H1 (cell line): ENCODE measurements around the gene THADA. TPM values are rescaled to one million over a fixed set of nuclear protein-coding genes. Genes with fewer than 3 reads are reported as not detected.

Experiments
- CTCF ChIA-PET: fragments of 300-600 bp; sonication (Branson Sonifier 250); formaldehyde crosslinking; loops from one replicate; lab custom pipeline; 2021; ENCODE audit not compliant: partially characterized antibody; lab: Charles Lee
- POLR2A ChIA-PET: fragments of 300-600 bp; sonication (Branson Sonifier 250); formaldehyde crosslinking; loops from one replicate; lab custom pipeline; 2021; ENCODE audit warnings: inconsistent platforms; ENCODE audit not compliant: partially characterized antibody; lab: Charles Lee
- DNase-seq, 2 experiments: peaks; one replicate each; pipeline versions ENCODE4 v3.0.0 to v3.0.0-alpha.2; 2010 to 2022; ENCODE audit warnings: low spot score in 2 of 2, low read depth in 1 of 2, mixed read lengths in 1 of 2
- FAIRE-seq: peaks from 2 replicates; lab custom pipeline; 2011; peaks lifted over from hg19 to GRCh38; lab: Jason Lieb, UNC
- H2AFZ ChIP-seq: 2 replicates; pipeline ENCODE4 v1.8.1; 2012; ENCODE audit warnings: low read length, inconsistent platforms
- H2AK5ac ChIP-seq: 2 replicates; pipeline ENCODE4 v1.6.1; 2013; ENCODE audit warnings: low read depth, low read length
- H2BK120ac ChIP-seq: replicated peaks from 2 replicates; pipeline ENCODE3; 2013; ENCODE audit warnings: low read depth, low read length, inconsistent platforms
- H2BK12ac ChIP-seq: 2 replicates; pipeline ENCODE4 v1.6.1; 2013; ENCODE audit warnings: low read depth, low read length
- H2BK15ac ChIP-seq: 2 replicates; pipeline ENCODE4 v1.6.1; 2013; ENCODE audit warnings: low read length
- H2BK20ac ChIP-seq: 2 replicates; pipeline ENCODE4 v1.6.1; 2013; ENCODE audit warnings: low read length
- H2BK5ac ChIP-seq: 2 replicates; pipeline ENCODE4 v1.6.1; 2013; ENCODE audit warnings: low read depth, low read length
- H3K14ac ChIP-seq: 2 replicates; pipeline ENCODE4 v1.6.1; 2013; ENCODE audit warnings: inconsistent platforms; ENCODE audit not compliant: insufficient read length
- H3K18ac ChIP-seq: 2 replicates; pipeline ENCODE4 v1.6.1; 2013; ENCODE audit warnings: low read length; ENCODE audit errors: extremely low read depth
- H3K23ac ChIP-seq: 2 replicates; pipeline ENCODE4 v1.6.1; 2013; ENCODE audit warnings: inconsistent platforms; ENCODE audit not compliant: insufficient read length
- H3K23me2 ChIP-seq: 2 replicates; pipeline ENCODE4 v1.6.1; 2013; ENCODE audit warnings: low read depth, low read length
- H3K27ac ChIP-seq: 2 replicates; pipeline ENCODE4 v1.6.1; 2011; ENCODE audit warnings: low read depth, low read length, inconsistent platforms
- H3K27me3 ChIP-seq, 4 experiments: replicated peaks in 1 of 4; 1 replicate in 1 of 4; 2 replicates in 3 of 4; pipeline versions ENCODE4 v1.6.1 to v1.8.1; 2011 to 2013; ENCODE audit warnings: low read length in 3 of 4, mild to moderate bottlenecking in 3 of 4, inconsistent platforms in 2 of 4, mixed read lengths in 2 of 4, moderate library complexity in 1 of 4; ENCODE audit not compliant: control insufficient read depth in 3 of 4, insufficient read depth in 3 of 4; ENCODE audit errors: extremely low read depth in 1 of 4
- H3K36me3 ChIP-seq, 4 experiments: 2 replicates each; pipeline versions ENCODE4 v1.6.1 to v1.8.1; 2011 to 2013; ENCODE audit warnings: mild to moderate bottlenecking in 4 of 4, low read length in 3 of 4, moderate library complexity in 2 of 4, control low read depth in 1 of 4, inconsistent platforms in 1 of 4; ENCODE audit not compliant: insufficient read depth in 4 of 4, control insufficient read depth in 2 of 4
- H3K4ac ChIP-seq: replicated peaks from 2 replicates; pipeline ENCODE3; 2013; ENCODE audit warnings: low read length, low read depth, mixed read lengths, inconsistent platforms; ENCODE audit not compliant: insufficient read length
- H3K4me1 ChIP-seq, 4 experiments: replicated peaks in 1 of 4; 1 replicate in 1 of 4; 2 replicates in 3 of 4; pipeline versions ENCODE4 v1.6.1 to v1.8.1; 2011 to 2013; ENCODE audit warnings: low read length in 3 of 4, inconsistent platforms in 2 of 4, mixed read lengths in 1 of 4; ENCODE audit not compliant: insufficient read depth in 4 of 4, control insufficient read depth in 3 of 4
- H3K4me2 ChIP-seq, 2 experiments: 2 replicates each; pipeline versions ENCODE4 v1.6.1 to v1.8.1; 2011 to 2013; ENCODE audit warnings: low read depth in 2 of 2, low read length in 2 of 2, control low read depth in 1 of 2, inconsistent platforms in 1 of 2, mild to moderate bottlenecking in 1 of 2; ENCODE audit not compliant: insufficient read depth in 1 of 2
- H3K4me3 ChIP-seq, 4 experiments: fragments of 200-600, 300-600 bp in 1 of 4; sonication (generic), shearing (Covaris generic), sonication (Bioruptor Twin) in 1 of 4; 2 replicates each; pipeline versions ENCODE4 v1.5.1 to v1.8.1; 2011 to 2016; ENCODE audit warnings: low read length in 4 of 4, low read depth in 3 of 4, control low read depth in 2 of 4, inconsistent platforms in 2 of 4, mild to moderate bottlenecking in 2 of 4, mixed read lengths in 1 of 4, moderate library complexity in 1 of 4; ENCODE audit not compliant: insufficient read depth in 2 of 4; ENCODE audit errors: extremely low read depth in 1 of 4
- H3K56ac ChIP-seq: replicated peaks from 2 replicates; pipeline ENCODE3; 2013; ENCODE audit warnings: low read depth, mild to moderate bottlenecking, mixed read lengths, low read length, inconsistent platforms; ENCODE audit not compliant: insufficient read length
- H3K79me1 ChIP-seq: 2 replicates; pipeline ENCODE4 v1.6.1; 2013; ENCODE audit warnings: low read depth, low read length, control low read depth
- H3K79me2 ChIP-seq, 2 experiments: 2 replicates each; pipeline versions ENCODE4 v1.6.1 to v1.8.1; 2012 to 2013; ENCODE audit warnings: low read length in 2 of 2, mild to moderate bottlenecking in 2 of 2, inconsistent platforms in 1 of 2; ENCODE audit not compliant: insufficient read depth in 2 of 2, control insufficient read depth in 1 of 2
- H3K9ac ChIP-seq, 4 experiments: replicated peaks in 1 of 4; 1 replicate in 1 of 4; 2 replicates in 3 of 4; pipeline versions ENCODE4 v1.6.1 to v1.8.1; 2011 to 2013; ENCODE audit warnings: low read depth in 3 of 4, low read length in 3 of 4, control low read depth in 2 of 4, mild to moderate bottlenecking in 2 of 4, moderate library complexity in 2 of 4, inconsistent platforms in 1 of 4; ENCODE audit errors: extremely low read depth in 1 of 4
- H3K9me3 ChIP-seq, 2 experiments: 2 replicates each; pipeline versions ENCODE4 v1.6.1 to v1.8.1; 2012 to 2013; ENCODE audit warnings: mild to moderate bottlenecking in 2 of 2, moderate library complexity in 2 of 2, control low read depth in 1 of 2, inconsistent platforms in 1 of 2, low read depth in 1 of 2, low read length in 1 of 2, mixed read lengths in 1 of 2; ENCODE audit not compliant: insufficient read depth in 2 of 2
- H4K20me1 ChIP-seq, 2 experiments: replicated peaks in 1 of 2; 2 replicates each; pipeline versions ENCODE3 to v1.8.1; 2011 to 2013; ENCODE audit warnings: inconsistent platforms in 2 of 2, low read length in 2 of 2, mild to moderate bottlenecking in 1 of 2; ENCODE audit not compliant: insufficient read depth in 2 of 2, control insufficient read depth in 1 of 2
- H4K5ac ChIP-seq: 2 replicates; pipeline ENCODE4 v1.6.1; 2013; ENCODE audit warnings: low read length, low read depth, mixed read lengths, inconsistent platforms; ENCODE audit not compliant: insufficient read length
- H4K8ac ChIP-seq: 2 replicates; pipeline ENCODE4 v1.8.0; 2013; ENCODE audit warnings: mild to moderate bottlenecking, moderate library complexity, low read length, inconsistent platforms; ENCODE audit not compliant: insufficient read depth; ENCODE audit errors: extremely low read depth
- H4K91ac ChIP-seq: replicated peaks from 2 replicates; pipeline ENCODE3; 2013; ENCODE audit warnings: low read length, mixed read lengths, inconsistent platforms; ENCODE audit not compliant: insufficient read length
- CHD1 ChIP-seq: IDR thresholded peaks from 2 replicates; pipeline ENCODE4 v1.6.1; 2012; ENCODE audit warnings: low read depth, low read length, improper control_type of control experiment
- EZH2 ChIP-seq: fragments of 200-600 bp; sonication (generic); IDR thresholded peaks from 2 replicates; pipeline ENCODE4 v1.7.1; 2012; ENCODE audit warnings: low read depth, mild to moderate bottlenecking, moderate library complexity, low read length, inconsistent platforms; ENCODE audit not compliant: severe bottlenecking
- KDM5A ChIP-seq: fragments of 200-600 bp; IDR thresholded peaks from 2 replicates; pipeline ENCODE4 v1.7.1; 2012; ENCODE audit warnings: mild to moderate bottlenecking, low read length, inconsistent platforms, mixed read lengths
- POLR2A ChIP-seq, 2 experiments: IDR thresholded peaks; 1 replicate in 1 of 2; 2 replicates in 1 of 2; pipeline ENCODE4 v1.6.1; 2011; ENCODE audit warnings: low read depth in 2 of 2, low read length in 2 of 2, mild to moderate bottlenecking in 2 of 2; ENCODE audit errors: control extremely low read depth in 1 of 2
- SP2 ChIP-seq: IDR thresholded peaks from 2 replicates; pipeline ENCODE4 v1.6.1; 2012; ENCODE audit warnings: mild to moderate bottlenecking, low read length, inconsistent platforms
- WGBS, 2 experiments: shearing (Covaris generic) in 1 of 2; methylation state at CpG; one replicate each; pipeline versions ENCODE4 v1.1.6 to v1.1.7; 2013 to 2015; ENCODE audit warnings: low lambda C conversion rate in 2 of 2, mixed read lengths in 2 of 2, inconsistent platforms in 1 of 2, low coverage in 1 of 2, missing lambda C conversion rate in 1 of 2; ENCODE audit not compliant: insufficient replicate concordance in 2 of 2, insufficient coverage in 1 of 2, insufficient read length in 1 of 2; ENCODE audit errors: extremely low coverage in 1 of 2, missing lambda C conversion rate in 1 of 2; 5-methylcytosine and 5-hydroxymethylcytosine counted together
- polyA plus RNA-seq, 7 experiments: library from polyadenylated mRNA; depleted of rRNA in 3 of 7; stranded (reverse) in 5 of 7; unstranded in 2 of 7; fragments of >200 nt in 5 of 7; fragments of 200-250 nt in 2 of 7; gene quantifications; 1 replicate in 5 of 7; 2 replicates in 1 of 7; 4 replicates in 1 of 7; pipeline versions ENCODE4 v1.2.1 to v1.2.3, GENCODE V29; 2011 to 2013; ENCODE audit warnings: missing spikeins in 2 of 7, mixed read lengths in 2 of 7
- total RNA-seq: library from RNA; stranded (reverse); fragmentation: NEBNext Ultra II Directional; extraction: Animal tissue kit (Norgen Biotek cat#: 25700); gene quantifications from 2 replicates; pipeline ENCODE4 v1.2.1, GENCODE V29; 2021

The THADA gene
- total and polyA plus RNA-seq, 2 of the 8 experiments (the other 6 are each of a cell fraction or from before 2014, with no cell fraction given), result 22.4 to 26.8 TPM

GRCh38 chr2:43312755-43313641 lies 282.8 kb downstream of the THADA start:
- Histone ChIP-seq H3K23me2 (no peaks in the 10 kb centered on the region), H3K9ac (no peak overlapping the region), H3K23ac (no peak overlapping the region), H2BK12ac (no peak overlapping the region), H4K8ac (no peak overlapping the region), H3K27ac (no peak overlapping the region), H3K9me3 (no peaks in the 10 kb centered on the region), H3K4me2 (no peak overlapping the region)
- POLR2A ChIA-PET, result interaction anchor here (0.6 kb wide), 1 partner anchor 58 kb away, joined by 3 read pairs; no protein-coding TSS in a partner anchor
- CTCF ChIA-PET, result interaction anchor here (1.4 kb wide), 1 partner anchor 180 kb away, joined by 3 read pairs; no protein-coding TSS in a partner anchor
- no peak for TF ChIP-seq KDM5A
- TF ChIP-seq CHD1, result no peak
- TF ChIP-seq EZH2, result no peak
- no peak for TF ChIP-seq POLR2A (IDR thresholded peaks at IDR 0.05; ENCODE audit: control extremely low read depth in 1 of 2, low read depth in 2 of 2, low read length in 2 of 2)
- no peak for TF ChIP-seq SP2
- TF ChIP-seq, all 59 proteins: peak for 0
- no peak overlapping the region for H3K56ac ChIP-seq
- H3K27me3 ChIP-seq, result no peaks in the 10 kb centered on the region
- no peak overlapping the region for H2BK5ac ChIP-seq
- no peak for FAIRE-seq
- WGBS, 2 experiments, result 88% methylated on average over 7 of the region's 7 CpGs; no CpG with 5 or more reads in 1 of the 2 experiments
- H3K79me2 ChIP-seq, result no peaks in the 10 kb centered on the region
- H3K14ac ChIP-seq, result no peak overlapping the region
- H4K5ac ChIP-seq, result no peak overlapping the region
- no peak overlapping the region for H2BK20ac ChIP-seq
- no peaks in the 10 kb centered on the region for H3K79me1 ChIP-seq
- H4K91ac ChIP-seq, result no peak overlapping the region
- H2AK5ac ChIP-seq, result no peak overlapping the region
- H3K18ac ChIP-seq, result no peak overlapping the region
- DNase-seq, result no peak
- H3K4ac ChIP-seq, result no peak overlapping the region
- no peak overlapping the region for H2AFZ ChIP-seq
- H2BK120ac ChIP-seq, result no peak overlapping the region
- H3K4me1 ChIP-seq, result no peaks in the 10 kb centered on the region
- H3K4me3 ChIP-seq, result no peak overlapping the region
- no peak overlapping the region for H2BK15ac ChIP-seq
- H4K20me1 ChIP-seq, result no peaks in the 10 kb centered on the region
- no peaks in the 10 kb centered on the region; a peak in 1 of 8 replicates for H3K36me3 ChIP-seq
